SK-N-SH (cell line): ENCODE results near the gene KIF13A.

ENCODE experiments used
- POLR2AphosphoS5 ChIP-seq: IDR thresholded peaks from 2 replicates; pipeline ENCODE4 v1.6.1; 2012; ENCODE audit warnings: low read depth, low read length
- TF ChIP-seq, protein P1 (sequence below): fragments of 200-600 bp; sonication (generic); IDR thresholded peaks from 2 replicates; pipeline ENCODE4 v1.6.1; 2017; ENCODE audit warnings: antibody characterized with exemption, mild to moderate bottlenecking, moderate library complexity
- TF ChIP-seq, protein P2 (sequence below): fragments of 150-350 bp; IDR thresholded peaks from 2 replicates; pipeline ENCODE4 v1.6.1; 2017; ENCODE audit warnings: antibody characterized with exemption, low read length, low read depth, borderline replicate concordance

DNA sequence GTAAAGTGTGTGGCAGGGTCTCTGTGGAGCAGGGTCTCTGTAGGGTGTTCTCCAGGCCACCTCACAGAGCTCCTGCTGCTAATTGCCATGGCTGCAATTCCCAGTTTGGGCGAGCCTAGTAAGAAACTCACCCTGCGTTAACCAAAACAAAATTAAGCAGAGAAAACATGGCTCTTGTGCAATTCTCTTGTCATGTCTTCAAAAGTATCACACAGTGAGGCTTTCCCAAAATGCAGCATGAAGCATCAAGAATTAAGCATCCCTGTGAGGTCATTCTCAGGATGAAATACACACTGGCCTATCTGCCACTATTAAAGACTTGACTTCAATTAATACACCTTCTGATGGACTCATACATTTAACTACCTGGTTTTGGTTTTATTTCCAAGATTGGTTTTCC is 72.8 kb downstream of the KIF13A start:
- TF ChIP-seq, protein P1, sequence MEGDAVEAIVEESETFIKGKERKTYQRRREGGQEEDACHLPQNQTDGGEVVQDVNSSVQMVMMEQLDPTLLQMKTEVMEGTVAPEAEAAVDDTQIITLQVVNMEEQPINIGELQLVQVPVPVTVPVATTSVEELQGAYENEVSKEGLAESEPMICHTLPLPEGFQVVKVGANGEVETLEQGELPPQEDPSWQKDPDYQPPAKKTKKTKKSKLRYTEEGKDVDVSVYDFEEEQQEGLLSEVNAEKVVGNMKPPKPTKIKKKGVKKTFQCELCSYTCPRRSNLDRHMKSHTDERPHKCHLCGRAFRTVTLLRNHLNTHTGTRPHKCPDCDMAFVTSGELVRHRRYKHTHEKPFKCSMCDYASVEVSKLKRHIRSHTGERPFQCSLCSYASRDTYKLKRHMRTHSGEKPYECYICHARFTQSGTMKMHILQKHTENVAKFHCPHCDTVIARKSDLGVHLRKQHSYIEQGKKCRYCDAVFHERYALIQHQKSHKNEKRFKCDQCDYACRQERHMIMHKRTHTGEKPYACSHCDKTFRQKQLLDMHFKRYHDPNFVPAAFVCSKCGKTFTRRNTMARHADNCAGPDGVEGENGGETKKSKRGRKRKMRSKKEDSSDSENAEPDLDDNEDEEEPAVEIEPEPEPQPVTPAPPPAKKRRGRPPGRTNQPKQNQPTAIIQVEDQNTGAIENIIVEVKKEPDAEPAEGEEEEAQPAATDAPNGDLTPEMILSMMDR, result no peak
- TF ChIP-seq POLR2AphosphoS5, result no peak
- TF ChIP-seq, protein P2, sequence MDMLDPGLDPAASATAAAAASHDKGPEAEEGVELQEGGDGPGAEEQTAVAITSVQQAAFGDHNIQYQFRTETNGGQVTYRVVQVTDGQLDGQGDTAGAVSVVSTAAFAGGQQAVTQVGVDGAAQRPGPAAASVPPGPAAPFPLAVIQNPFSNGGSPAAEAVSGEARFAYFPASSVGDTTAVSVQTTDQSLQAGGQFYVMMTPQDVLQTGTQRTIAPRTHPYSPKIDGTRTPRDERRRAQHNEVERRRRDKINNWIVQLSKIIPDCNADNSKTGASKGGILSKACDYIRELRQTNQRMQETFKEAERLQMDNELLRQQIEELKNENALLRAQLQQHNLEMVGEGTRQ, result no peak
